ENCODE data around the gene PTPN7. TPM values are rescaled to one million over a fixed set of nuclear protein-coding genes. Genes with fewer than 3 reads are reported as not detected.

Gene PTPN7
- total and polyA plus RNA-seq, 2 of the 13 experiments (the other 11 are each of a cell fraction or from before 2014, with no cell fraction given), result not detected

DNA sequence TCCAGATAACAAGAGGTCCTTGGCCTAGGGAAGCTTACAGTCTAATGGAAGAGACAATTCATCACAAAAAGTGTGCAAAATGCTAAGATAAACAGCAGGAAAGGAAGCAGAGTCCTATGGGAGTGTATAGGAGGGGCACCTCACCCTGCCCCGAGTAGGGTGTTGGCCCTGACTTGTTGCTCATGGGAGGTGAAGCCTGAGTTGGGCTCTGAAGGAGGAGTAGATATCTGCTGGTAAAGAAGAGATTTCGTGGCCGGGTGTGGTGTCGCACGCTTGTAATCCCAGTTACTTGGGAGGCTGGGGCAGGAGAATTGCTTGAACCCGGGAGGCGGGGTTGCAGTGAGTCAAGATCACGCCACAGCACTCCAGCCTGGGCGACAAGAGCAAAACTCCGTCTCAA, 56.3 kb downstream of the PTPN7 start (continued):
- TF ChIP-seq, protein P1, sequence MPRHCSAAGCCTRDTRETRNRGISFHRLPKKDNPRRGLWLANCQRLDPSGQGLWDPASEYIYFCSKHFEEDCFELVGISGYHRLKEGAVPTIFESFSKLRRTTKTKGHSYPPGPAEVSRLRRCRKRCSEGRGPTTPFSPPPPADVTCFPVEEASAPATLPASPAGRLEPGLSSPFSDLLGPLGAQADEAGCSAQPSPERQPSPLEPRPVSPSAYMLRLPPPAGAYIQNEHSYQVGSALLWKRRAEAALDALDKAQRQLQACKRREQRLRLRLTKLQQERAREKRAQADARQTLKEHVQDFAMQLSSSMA (CRISPR knock-in tag; IDR thresholded peaks at IDR 0.05), result no peak

DNA sequence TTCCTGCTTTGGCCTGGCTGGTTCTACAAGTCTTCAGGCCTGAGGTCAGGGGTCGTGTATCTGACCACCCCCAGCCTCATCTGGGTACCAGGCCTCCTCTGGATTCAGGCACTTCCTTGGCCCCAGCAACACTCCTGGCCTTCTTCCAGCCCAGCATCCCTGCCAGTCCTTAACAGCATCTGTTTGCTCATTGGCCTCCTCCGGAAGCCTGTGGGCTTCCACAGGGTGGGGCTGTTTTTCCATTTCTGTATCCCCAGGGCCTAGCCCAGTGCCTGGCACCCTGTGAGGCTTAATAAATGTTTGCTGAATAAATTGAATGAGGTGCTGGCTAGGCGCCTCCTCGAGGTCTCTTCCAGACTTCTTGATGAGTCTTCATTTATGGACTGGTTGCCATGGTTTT, 59.2 kb downstream of the PTPN7 start:
- ChIA-PET POLR2A (interaction anchor here (0.9 to 1.3 kb wide), 2 partner anchors 13 to 91 kb away, joined by 3 read pairs; partner anchors contain the start of gene ELF3), CTCF (ENCODE audit: low intra/inter-chr PET ratio, low total read pairs) (no interaction called here)
- 11% methylated on average over 4 of the region's 4 CpGs for WGBS (ENCODE audit: low lambda C conversion rate)
- Histone ChIP-seq H2AFZ (ENCODE audit: low read length) (no peak overlapping the region), H3K4me1 (ENCODE audit: insufficient read depth, low read length) (peaks cover 8% of the 10 kb centered on the region), H3K36me3 (replicated peaks in 1 of 2; ENCODE audit: control insufficient read depth in 1 of 2, insufficient read depth in 2 of 2, low read length in 2 of 2) (no peaks in the 10 kb centered on the region), H3K9ac (ENCODE audit: insufficient read depth, low read depth, low read length) (no peak overlapping the region), H3K27ac (ENCODE audit: extremely low read length, insufficient read depth, low read length) (no peak overlapping the region), H3K9me3 (ENCODE audit: low read length) (no peaks in the 10 kb centered on the region), H4K20me1 (ENCODE audit: insufficient read depth, low read length) (no peaks in the 10 kb centered on the region), H3K79me2 (ENCODE audit: insufficient read depth, low read length) (no peaks in the 10 kb centered on the region), H3K4me3 (replicated peaks in 1 of 3; ENCODE audit: insufficient read depth in 1 of 3, low read depth in 2 of 3, low read length in 3 of 3) (no peak overlapping the region), H3K4me2 (ENCODE audit: low read depth, low read length) (no peak overlapping the region), H3K27me3 (ENCODE audit: control insufficient read depth in 1 of 2, insufficient read depth in 2 of 2, low read length in 2 of 2) (no peaks in the 10 kb centered on the region; a peak in 1 of 5 replicates)
- ATAC-seq, result 0 out of 3 replicates have a peak, but pooled peaks have one; percentile 32
- BruUV-seq (replicated peaks), result no TSS peak
- intact Hi-C loops (cut with micrococcal nuclease; ENCODE audit: unreplicated experiment), result no loop called here
- in situ Hi-C loops (cut with HindIII; ENCODE audit: extremely low pct_ligation_motif_present, low pct_unique_long_range_greater_than_20kb), result no loop called here
- DNase-seq (ENCODE audit: low spot score), result no peak
- no peak for FAIRE-seq
- no peak for TF ChIP-seq ZKSCAN8 (CRISPR knock-in tag; IDR thresholded peaks at IDR 0.05; ENCODE audit: borderline replicate concordance)
- TF ChIP-seq TEAD2 (CRISPR knock-in tag; IDR thresholded peaks at IDR 0.05), result no peak
- TF ChIP-seq, protein P2, sequence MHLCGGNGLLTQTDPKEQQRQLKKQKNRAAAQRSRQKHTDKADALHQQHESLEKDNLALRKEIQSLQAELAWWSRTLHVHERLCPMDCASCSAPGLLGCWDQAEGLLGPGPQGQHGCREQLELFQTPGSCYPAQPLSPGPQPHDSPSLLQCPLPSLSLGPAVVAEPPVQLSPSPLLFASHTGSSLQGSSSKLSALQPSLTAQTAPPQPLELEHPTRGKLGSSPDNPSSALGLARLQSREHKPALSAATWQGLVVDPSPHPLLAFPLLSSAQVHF (CRISPR knock-in tag; IDR thresholded peaks at IDR 0.05), result no peak
- TF ChIP-seq ZNF749 (CRISPR knock-in tag; IDR thresholded peaks at IDR 0.05; ENCODE audit: borderline replicate concordance), result no peak
- TF ChIP-seq ZFP62 (CRISPR knock-in tag; IDR thresholded peaks at IDR 0.05), result no peak
- no peak for TF ChIP-seq ZNF468 (CRISPR knock-in tag; IDR thresholded peaks at IDR 0.05)
- TF ChIP-seq ZSCAN20 (CRISPR knock-in tag; IDR thresholded peaks at IDR 0.05; ENCODE audit: borderline replicate concordance), result no peak
- no peak for TF ChIP-seq ZNF354B (CRISPR knock-in tag; IDR thresholded peaks at IDR 0.05)
- TF ChIP-seq ETV5 (CRISPR knock-in tag; IDR thresholded peaks at IDR 0.05; ENCODE audit: borderline replicate concordance), result peak; percentile 32; the same call in 1 of the 2 replicates
- TF ChIP-seq, protein P3, sequence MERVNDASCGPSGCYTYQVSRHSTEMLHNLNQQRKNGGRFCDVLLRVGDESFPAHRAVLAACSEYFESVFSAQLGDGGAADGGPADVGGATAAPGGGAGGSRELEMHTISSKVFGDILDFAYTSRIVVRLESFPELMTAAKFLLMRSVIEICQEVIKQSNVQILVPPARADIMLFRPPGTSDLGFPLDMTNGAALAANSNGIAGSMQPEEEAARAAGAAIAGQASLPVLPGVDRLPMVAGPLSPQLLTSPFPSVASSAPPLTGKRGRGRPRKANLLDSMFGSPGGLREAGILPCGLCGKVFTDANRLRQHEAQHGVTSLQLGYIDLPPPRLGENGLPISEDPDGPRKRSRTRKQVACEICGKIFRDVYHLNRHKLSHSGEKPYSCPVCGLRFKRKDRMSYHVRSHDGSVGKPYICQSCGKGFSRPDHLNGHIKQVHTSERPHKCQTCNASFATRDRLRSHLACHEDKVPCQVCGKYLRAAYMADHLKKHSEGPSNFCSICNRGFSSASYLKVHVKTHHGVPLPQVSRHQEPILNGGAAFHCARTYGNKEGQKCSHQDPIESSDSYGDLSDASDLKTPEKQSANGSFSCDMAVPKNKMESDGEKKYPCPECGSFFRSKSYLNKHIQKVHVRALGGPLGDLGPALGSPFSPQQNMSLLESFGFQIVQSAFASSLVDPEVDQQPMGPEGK (CRISPR knock-in tag; IDR thresholded peaks at IDR 0.05), result no peak
- TF ChIP-seq, protein P4, sequence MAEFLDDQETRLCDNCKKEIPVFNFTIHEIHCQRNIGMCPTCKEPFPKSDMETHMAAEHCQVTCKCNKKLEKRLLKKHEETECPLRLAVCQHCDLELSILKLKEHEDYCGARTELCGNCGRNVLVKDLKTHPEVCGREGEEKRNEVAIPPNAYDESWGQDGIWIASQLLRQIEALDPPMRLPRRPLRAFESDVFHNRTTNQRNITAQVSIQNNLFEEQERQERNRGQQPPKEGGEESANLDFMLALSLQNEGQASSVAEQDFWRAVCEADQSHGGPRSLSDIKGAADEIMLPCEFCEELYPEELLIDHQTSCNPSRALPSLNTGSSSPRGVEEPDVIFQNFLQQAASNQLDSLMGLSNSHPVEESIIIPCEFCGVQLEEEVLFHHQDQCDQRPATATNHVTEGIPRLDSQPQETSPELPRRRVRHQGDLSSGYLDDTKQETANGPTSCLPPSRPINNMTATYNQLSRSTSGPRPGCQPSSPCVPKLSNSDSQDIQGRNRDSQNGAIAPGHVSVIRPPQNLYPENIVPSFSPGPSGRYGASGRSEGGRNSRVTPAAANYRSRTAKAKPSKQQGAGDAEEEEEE (CRISPR knock-in tag; IDR thresholded peaks at IDR 0.05; ENCODE audit: borderline replicate concordance), result no peak
- TF ChIP-seq, protein P5, sequence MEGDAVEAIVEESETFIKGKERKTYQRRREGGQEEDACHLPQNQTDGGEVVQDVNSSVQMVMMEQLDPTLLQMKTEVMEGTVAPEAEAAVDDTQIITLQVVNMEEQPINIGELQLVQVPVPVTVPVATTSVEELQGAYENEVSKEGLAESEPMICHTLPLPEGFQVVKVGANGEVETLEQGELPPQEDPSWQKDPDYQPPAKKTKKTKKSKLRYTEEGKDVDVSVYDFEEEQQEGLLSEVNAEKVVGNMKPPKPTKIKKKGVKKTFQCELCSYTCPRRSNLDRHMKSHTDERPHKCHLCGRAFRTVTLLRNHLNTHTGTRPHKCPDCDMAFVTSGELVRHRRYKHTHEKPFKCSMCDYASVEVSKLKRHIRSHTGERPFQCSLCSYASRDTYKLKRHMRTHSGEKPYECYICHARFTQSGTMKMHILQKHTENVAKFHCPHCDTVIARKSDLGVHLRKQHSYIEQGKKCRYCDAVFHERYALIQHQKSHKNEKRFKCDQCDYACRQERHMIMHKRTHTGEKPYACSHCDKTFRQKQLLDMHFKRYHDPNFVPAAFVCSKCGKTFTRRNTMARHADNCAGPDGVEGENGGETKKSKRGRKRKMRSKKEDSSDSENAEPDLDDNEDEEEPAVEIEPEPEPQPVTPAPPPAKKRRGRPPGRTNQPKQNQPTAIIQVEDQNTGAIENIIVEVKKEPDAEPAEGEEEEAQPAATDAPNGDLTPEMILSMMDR (CRISPR knock-in tag; IDR thresholded peaks at IDR 0.05), result peak; percentile 33; the same call in 1 of the 2 replicates
